Tibial nerve (tissue), 4 donors: ENCODE measurements around the gene ZNF618.

ENCODE experiments used
- CTCF ChIP-seq, 5 experiments: fragments of 200-600 bp in 3 of 5; fragments of 450-650 bp in 2 of 5; sonication (generic) in 3 of 5; IDR thresholded peaks; one replicate each; pipeline ENCODE4 v1.5.1; 2016 to 2019; ENCODE audit warnings: antibody characterized with exemption in 5 of 5, mild to moderate bottlenecking in 3 of 5, moderate library complexity in 2 of 5
- EP300 ChIP-seq, 2 donors: sonication (generic); formaldehyde crosslinking; IDR thresholded peaks; one replicate each; pipeline ENCODE4 v1.6.1; 2017; ENCODE audit warnings: antibody characterized with exemption in 2 of 2, mild to moderate bottlenecking in 1 of 2
- POLR2A ChIP-seq, 2 donors: fragments of 450-650 bp; IDR thresholded peaks; one replicate each; pipeline ENCODE4 v1.6.1; 2017; ENCODE audit warnings: antibody characterized with exemption in 2 of 2, mild to moderate bottlenecking in 2 of 2, moderate library complexity in 2 of 2

GRCh38 chr9:114084282-114085073 lies 208.4 kb downstream of the ZNF618 start:
- no peak for TF ChIP-seq CTCF (IDR thresholded peaks at IDR 0.05)
- no peak for TF ChIP-seq POLR2A (IDR thresholded peaks at IDR 0.05)
- TF ChIP-seq EP300 (IDR thresholded peaks at IDR 0.05): no peak
